ENCODE data around the gene RNF26.
"Not testable (repeated sequence)": the region's sequence is repeated elsewhere in the genome, so short reads cannot be mapped to it uniquely, and the experiment has no call there.

RNF26 gene

DNA sequence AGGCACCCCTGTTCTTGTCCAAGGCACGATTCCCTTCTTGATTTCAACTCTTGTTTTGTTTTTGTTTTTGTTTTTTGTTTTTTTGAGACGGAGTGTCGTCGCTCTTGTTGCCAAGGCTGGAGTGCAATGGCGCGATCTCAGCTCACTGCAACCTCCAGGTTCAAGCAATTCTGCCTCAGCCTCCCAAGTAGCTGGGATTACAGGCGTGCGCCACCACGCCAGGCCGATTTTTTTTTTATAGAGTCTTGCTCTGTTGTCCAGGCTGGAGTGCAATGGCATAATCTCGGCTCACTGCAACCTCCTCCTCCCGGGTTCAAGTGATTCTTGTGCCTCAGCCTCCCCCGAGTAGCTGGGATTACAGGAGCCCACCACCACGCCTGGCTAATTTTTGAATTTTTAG, 48.2 kb downstream of the RNF26 start:
- not testable (repeated sequence) for FAIRE-seq; DNase-seq (ENCODE audit: low spot score)

DNA sequence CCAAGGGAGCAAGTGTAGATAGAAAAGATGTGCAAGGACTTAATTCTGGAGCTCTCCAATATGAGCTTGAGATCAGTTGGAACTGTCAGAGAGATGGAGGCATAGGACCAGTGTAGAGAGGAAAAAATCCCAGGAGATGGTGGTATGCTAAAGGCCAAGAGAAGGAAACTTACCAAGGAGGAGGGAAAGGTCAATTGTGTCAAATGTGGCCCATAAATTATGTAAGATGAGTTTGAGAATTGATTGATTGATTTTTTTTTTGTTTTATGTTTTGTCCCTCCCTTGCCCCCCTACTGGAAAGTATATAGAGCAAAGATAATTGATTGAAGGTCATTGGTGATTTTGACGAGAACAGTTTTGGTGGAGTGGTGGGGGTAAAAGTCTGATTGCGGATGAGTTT, 50.0 kb downstream of the RNF26 start:
- FAIRE-seq (no peak), DNase-seq (ENCODE audit: low spot score) (no peak)

Data from urothelium cell line (cell line).